Smooth muscle cell of the pulmonary artery (primary cell): ENCODE data around the gene TKTL1. TPM values are rescaled to one million over a fixed set of nuclear protein-coding genes. Genes with fewer than 3 reads are reported as not detected.

Source experiments
- total RNA-seq: library from RNA; depleted of rRNA; stranded (reverse); fragments of >200 nt; gene quantifications from 2 replicates; pipeline ENCODE4 v1.2.3, GENCODE V29; 2014

The TKTL1 gene, protein sequence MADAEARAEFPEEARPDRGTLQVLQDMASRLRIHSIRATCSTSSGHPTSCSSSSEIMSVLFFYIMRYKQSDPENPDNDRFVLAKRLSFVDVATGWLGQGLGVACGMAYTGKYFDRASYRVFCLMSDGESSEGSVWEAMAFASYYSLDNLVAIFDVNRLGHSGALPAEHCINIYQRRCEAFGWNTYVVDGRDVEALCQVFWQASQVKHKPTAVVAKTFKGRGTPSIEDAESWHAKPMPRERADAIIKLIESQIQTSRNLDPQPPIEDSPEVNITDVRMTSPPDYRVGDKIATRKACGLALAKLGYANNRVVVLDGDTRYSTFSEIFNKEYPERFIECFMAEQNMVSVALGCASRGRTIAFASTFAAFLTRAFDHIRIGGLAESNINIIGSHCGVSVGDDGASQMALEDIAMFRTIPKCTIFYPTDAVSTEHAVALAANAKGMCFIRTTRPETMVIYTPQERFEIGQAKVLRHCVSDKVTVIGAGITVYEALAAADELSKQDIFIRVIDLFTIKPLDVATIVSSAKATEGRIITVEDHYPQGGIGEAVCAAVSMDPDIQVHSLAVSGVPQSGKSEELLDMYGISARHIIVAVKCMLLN
- not detected in 2 replicates for total RNA-seq

DNA sequence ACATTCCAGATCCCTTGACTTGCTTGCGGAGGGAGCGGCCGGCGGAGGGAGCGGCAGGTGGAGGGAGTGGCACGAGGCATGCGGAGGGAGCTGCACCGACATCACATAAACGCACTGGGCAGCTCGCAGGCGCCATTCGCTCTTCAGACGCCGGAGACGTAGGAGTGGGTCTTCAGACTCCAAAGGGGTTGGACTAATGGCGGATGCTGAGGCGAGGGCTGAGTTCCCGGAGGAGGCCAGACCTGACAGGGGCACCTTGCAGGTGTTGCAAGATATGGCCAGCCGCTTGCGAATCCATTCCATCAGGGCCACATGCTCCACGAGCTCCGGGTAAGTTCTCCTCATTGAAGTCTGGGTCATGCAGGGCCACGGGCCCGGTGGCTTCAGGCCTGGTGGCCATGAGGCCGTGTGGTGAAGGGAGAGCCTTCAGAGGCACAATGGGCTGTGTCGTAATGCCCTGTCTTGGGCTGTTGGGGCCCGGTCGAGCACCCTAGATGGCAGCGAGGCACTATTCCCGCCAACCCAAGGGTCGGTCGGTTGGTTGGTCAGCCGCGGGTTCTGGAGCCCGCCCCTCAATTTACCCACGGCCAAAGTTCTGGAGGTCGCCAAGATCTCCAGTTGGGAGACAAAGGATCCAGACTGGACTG lies at the start of gene TKTL1:
Gene TKTL1, plus strand, starts transcription at position 132 of the 647 bp plus-strand sequence. Its CDS starts 65 bp downstream, at position 197.

GRCh38 chrX:154257282-154257681 lies 38.3 kb upstream of the TKTL1 start, which contains the start of gene OPN1MW3:
Gene OPN1MW3, plus strand, starts transcription at chrX:154257582. Its CDS starts 38 bp downstream, at chrX:154257620.

GRCh38 chrX:154294791-154295574 lies 612 bp upstream of the TKTL1 start, which contains the start of gene TEX28:
Gene TEX28, minus strand, starts transcription at chrX:154295124. Its CDS starts 3,007 bp downstream, at chrX:154292117.

DNA sequence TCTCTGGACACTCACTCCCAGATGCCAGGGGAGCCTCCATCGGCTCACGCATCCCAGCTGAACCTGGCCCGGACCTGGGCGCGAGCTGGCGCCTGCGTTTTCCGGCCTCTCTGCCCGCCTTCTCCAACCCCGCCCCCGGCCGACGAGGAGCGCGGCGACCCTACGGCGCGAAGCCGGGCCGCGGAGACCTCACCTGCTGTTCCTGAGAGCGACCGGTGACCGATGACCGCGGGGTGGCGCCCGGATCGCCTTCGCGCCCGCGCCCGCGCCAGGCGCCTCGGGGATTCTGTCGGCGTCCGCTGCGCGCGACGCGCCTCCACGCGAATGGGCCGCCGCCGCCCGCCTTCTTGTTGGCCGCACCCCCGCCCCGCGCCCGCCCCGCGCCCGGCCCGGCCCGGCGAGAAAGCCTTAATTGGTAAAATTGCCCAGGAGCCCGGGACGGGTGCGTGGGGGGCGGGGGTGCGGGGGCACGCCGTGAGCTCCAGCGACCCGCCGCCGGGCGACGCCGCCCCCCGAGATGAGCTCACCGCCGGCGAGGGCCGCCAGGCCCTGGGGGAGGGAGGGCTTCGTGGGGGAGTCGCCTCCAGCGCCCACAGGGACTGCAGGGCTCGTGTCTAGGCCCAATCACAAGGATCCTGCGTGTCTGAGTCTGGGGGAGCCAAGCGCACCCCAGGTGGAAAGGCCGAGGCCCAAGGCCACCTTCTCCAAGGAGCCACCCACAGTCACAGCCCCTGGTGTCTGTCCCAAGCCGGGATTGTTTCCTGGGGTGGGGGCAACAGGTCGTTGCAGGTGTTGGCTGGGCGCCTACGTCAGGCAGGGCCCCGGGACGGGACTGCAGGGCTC lies 78.9 kb downstream of the TKTL1 start, which contains the start of gene FLNA:
Gene FLNA, minus strand, starts transcription at position 322 of the 843 bp plus-strand sequence. CDS start 3,389 bp downstream, outside the sequence.

GRCh38 chrX:154378799-154379568 lies 83.4 kb downstream of the TKTL1 start, which contains the start of gene EMD:
Gene EMD, plus strand, starts transcription at chrX:154379295. Its CDS starts 190 bp downstream, at chrX:154379485.

Other genes starting within 250 kb of the TKTL1 start
- 25.0 and 25.8 TPM in 2 replicates for gene MECP2, start 198.1 kb upstream of the TKTL1 start, total RNA-seq
- gene OPN1LW, start 151.6 kb upstream of the TKTL1 start, total RNA-seq, result not detected in 2 replicates
- not detected in 2 replicates for gene OPN1MW, start 113.2 kb upstream of the TKTL1 start, total RNA-seq
- not detected in 2 replicates for gene OPN1MW2, start 76.0 kb upstream of the TKTL1 start, total RNA-seq
- gene OPN1MW3, start 38.2 kb upstream of the TKTL1 start, total RNA-seq, result not detected in 2 replicates
- gene TEX28, start 671 bp upstream of the TKTL1 start, total RNA-seq, result not detected in 2 replicates
- 3,803 and 5,191 TPM in 2 replicates for gene FLNA, start 78.8 kb downstream of the TKTL1 start, total RNA-seq
- 22.8 and 26.8 TPM in 2 replicates for gene EMD, start 83.5 kb downstream of the TKTL1 start, total RNA-seq
- 2,018 and 2,028 TPM in 2 replicates for gene RPL10, start 102.6 kb downstream of the TKTL1 start, total RNA-seq
- 98.5 and 178 TPM in 2 replicates for gene DNASE1L1, start 113.5 kb downstream of the TKTL1 start, total RNA-seq
- 15.4 and 26.4 TPM in 2 replicates for gene TAFAZZIN, start 115.7 kb downstream of the TKTL1 start, total RNA-seq
- 145 and 172 TPM in 2 replicates for gene ATP6AP1, start 132.9 kb downstream of the TKTL1 start, total RNA-seq
- gene GDI1, start 141.4 kb downstream of the TKTL1 start, total RNA-seq, result 96.4 and 118 TPM in 2 replicates
- 59.5 and 85.8 TPM in 2 replicates for gene FAM50A, start 148.3 kb downstream of the TKTL1 start, total RNA-seq
- gene PLXNA3, start 162.5 kb downstream of the TKTL1 start, total RNA-seq, result 58.3 and 68.4 TPM in 2 replicates
- 16.6 and 20.3 TPM in 2 replicates for gene LAGE3, start 183.5 kb downstream of the TKTL1 start, total RNA-seq
- gene UBL4A, start 190.8 kb downstream of the TKTL1 start, total RNA-seq, result 40.3 and 61.6 TPM in 2 replicates
- 37.0 and 46.7 TPM in 2 replicates for gene SLC10A3, start 194.8 kb downstream of the TKTL1 start, total RNA-seq
- 43.3 and 52.2 TPM in 2 replicates for gene FAM3A, start 220.4 kb downstream of the TKTL1 start, total RNA-seq